Inflammatory macrophage treated with lipopolysaccharide for 4 hours (primary cell): ENCODE results near the gene PARD6B.
"Not testable (repeated sequence)": the region's sequence is repeated elsewhere in the genome, so short reads cannot be mapped to it uniquely, and the experiment has no call there.

Experiments
- DNase-seq: peaks from one replicate; pipeline ENCODE4 v3.0.0-alpha.2; 2020

Gene PARD6B

DNA sequence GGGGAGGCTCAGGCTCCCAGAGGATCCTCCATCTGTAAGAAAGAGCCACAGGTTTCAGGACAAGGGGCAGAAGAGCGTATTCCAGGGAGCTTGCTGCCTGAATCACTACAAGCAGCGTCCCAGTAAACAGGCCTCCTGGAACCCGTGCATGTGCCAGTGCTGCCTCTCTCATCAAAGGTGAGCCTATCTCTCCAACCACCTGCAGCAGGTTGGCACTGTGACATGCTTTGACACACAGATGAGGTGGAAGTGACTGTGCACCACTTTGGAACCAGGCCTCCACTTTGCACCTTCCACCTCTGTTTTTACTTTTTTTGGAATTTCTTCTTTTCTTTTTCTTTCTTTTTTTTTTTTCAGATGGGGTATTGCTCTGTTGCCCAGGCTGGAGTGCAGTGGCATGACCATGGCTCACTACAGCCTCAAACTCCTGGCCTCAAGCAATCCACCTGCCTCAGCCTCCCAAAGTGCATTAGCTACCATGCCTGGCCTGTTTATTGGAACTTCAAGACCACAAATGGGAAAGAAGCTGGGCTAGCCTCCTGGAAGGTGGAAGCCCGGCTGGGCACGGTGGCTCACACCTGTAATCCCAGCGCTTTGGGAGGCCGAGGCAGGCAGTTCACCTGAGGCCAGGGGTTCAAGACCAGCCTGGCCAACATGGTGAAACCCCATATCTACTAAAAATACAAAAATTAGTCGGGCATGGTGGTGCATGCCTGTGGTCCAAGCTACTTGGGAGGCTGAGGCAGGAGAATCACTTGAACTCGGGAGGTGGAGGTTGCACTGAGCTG, 27.5 kb upstream of the PARD6B start:
- not testable (repeated sequence) for DNase-seq

DNA sequence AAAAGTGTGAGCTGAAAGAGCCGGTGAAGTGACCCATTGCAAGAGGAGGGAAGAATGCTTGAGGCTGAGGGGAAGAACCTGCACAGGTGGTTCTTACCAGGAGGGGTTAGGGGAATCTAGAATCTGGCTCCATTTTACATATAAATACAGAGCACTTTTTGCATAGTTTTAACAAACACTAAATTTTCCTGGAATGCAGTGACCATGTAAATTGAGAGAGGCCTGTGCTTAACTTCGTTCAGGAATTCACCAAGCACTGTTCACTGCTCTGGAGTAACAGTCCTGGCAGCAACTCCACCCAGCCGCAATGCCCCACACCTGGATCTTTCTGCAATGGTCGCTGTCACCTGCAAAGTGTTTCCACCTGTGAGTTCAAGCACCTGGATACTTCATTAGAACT, 26.9 kb upstream of the PARD6B start:
- DNase-seq: no peak

DNA sequence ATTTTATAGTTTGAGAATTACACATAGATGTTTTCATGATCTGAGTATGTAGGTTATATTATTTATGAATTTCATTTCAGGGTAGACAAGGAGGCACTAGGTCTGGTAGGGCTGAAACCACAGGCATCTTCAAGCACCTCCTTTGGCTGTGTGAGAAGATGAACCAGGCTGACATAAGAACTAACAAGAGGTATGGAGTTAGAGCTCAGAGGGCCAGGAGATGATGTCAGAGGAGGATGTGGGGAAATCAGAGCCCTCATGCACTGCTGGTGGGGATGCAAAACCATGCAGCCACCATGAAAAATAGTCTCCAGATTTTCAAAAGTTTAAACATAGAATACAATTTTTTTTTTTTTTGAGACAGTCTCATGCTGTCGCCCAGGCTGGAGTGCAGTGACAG, 26.4 kb upstream of the PARD6B start:
- no peak for DNase-seq

DNA sequence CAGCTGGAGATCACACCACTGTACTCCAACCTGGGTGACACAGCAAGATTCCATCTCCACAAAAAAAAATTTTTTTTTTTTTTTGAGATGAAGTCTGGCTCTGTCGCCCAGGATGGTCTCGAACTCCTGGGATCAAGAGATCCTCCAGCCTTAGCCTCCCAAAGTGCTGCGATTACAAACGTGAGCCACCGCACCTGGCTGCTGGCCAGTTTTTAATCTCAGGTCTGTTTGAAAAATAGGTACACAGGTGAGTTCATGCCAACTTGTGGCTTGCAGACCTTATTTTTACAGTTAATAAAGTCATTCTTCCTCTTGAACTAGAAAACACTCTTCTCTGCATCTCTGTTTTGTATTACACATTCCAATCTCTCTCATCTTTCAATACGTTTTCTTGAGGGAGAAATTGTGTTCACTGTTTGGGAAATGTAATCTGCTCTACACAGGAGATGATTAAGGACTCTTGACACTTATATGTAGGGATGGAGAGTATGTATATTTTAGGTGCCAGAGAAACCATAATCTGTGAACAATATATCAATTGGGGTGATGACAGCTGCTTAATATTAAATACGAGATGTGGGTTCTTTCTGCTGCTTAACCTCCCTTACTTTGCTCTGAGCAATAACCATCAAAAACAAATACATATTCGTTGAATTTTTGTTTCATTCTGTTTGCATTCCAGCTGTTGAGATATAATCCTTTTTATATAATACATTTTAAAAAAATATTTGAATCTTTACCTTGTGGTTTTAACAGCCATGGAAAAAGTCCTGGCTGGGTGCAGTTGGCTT, 22.3 kb upstream of the PARD6B start:
- DNase-seq: no peak

DNA sequence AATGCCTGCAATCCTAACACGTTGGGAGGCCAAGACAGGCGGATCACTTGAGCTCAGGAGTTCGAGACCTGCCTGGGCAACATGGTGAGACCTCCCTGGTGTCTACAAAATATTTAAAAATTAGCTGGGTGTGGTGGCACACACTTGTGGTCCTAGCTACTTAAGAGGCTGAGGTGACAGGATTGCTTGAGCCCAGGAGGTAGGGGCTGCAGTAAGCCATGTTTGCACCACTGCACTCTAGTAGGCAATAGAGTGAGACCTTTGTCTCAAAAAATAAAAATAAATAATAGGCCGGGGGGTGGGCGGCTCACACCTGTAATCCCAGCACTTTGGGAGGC, 21.8 kb upstream of the PARD6B start:
- DNase-seq: no peak

DNA sequence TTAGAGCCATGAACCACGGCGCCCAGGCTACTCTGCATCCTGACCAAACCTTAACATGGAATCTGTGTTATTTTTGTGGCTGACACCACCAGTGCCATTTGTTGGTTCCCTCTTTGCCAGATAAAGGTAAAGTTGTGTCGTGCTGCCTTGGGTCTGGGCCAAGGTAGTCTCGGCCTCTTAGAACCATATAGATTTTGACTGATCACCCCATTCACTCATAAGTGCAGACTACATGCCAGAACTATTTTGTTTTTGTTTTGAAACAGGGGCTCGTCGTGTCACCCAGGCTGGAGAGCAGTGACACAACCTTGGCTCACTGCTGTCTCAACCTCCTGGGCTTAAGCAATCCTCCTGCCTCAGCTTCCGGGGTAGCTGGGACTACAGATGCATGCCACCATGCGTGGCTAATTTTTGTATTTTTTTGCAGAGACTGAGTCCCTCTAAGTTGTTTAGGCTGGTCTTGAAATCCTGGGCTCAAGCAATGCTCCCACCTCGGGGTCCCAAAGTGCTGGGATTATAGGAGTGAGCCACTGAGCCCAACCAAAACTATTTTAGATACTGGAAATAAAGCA, 20.8 kb upstream of the PARD6B start:
- DNase-seq: peak; percentile 31

DNA sequence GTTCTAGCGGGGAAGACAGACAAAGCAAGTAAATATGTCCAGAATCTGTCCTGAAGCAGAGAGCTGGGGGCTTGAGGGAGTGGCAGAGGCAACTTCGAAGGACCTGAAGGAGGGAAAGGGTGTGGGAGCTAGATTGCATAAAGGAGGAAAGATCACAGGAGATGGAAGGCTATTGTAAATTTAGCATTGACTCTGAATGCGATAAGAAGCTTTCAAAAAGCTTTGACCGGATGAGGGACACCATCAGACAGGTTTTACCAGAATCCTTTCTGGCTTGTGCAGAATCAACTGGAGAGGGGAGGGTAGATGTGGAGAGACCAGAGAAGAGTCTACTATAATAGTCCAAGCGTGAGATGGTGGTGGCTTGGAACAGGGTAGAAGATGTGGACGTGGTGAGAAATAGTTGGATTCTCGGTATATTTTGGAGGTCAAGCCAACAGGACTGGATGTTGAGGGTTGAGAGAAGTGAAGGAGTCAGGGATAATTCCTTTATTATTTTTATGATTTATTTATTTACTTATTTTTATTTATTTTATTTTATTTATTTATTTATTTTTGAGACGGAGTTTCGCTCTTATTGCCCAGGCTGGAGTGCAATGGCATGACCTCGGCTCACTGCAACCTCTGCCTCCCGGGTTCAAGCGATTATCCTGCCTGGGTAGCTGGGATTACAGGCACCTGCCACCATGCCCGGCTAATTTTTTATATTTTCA, 20.1 kb upstream of the PARD6B start:
- DNase-seq: no peak

DNA sequence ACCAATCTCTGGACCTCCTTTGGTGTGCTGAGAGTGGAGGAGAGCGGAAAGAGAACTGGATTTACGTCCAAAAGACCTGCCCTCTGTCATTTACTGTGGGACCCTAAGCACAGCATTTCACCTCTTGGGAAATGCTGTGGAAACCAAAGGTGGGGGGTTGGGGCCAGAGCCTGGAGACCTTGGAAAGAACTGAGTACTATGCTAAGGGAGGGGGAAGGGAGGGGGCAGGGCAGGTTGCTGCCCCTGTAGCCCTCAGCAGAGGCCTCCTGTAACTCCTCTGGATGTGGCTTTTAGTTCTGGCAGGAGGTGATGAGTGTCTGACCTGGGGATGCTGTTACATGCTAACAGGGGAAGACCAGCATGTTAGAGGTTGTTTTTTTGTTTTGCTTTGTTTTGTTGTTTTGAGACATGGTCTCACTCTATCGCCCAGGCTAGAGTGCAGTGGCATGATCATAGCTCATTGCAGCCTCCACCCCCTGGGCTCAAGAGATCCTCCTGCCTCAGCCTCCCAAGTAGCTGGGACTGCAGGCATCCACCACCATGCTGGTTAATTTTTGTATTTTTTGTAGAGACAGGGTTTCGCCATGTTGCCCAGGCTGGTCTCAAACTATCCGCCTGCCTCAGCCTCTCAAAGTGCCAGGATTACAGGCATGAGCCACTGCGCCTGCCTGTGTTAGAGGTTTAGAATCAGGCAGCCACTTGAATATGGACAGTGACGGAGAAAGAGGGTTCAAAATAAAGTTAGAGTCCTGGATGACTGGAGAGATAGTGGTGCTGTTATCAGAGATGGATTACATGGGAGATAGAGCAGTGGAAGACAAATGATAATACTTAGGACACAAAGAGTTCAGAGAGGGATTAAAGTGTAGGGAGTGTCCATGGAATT, 18.4 kb upstream of the PARD6B start:
- no peak for DNase-seq

DNA sequence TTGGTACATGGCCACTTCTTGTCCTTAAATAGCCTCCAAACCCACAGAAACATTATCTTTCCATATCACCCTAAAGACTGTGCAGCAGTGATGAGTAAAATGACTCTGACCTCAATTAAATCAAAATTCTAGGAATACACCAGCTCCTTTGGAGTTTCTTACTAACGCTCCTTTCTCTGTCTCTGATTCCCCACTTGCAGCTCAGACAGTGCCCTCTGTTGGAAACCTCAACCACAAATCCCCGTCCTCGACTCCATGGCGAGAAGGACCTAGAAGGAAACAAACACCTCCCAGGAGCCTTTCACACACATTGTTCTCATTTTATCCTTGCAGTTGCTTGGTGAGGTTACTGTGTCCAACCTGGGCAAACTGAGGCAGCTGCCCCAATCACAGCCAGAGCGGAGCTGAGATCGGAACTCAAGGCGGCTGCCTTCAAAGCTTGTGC, 17.7 kb upstream of the PARD6B start:
- DNase-seq: no peak

DNA sequence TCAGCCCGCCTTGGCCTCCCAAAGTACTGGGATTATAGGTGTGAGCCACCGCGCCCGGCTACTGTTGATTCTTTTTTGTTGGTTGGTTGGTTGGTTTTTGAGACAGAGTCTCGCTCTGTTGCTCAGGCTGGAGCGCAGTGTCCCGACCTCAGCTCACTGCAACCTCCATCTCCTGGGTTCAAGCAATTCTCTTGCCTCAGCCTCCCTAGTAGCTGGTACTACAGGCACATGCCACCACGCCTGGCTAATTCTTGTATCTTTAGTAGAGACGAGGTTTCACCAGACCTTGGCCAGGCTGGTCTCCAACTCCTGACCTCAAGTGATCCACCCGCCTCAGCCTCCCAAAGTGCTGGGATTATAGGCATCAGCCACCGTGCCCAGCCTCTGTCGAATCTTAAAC, 17.0 kb upstream of the PARD6B start:
- DNase-seq: not testable (repeated sequence)

DNA sequence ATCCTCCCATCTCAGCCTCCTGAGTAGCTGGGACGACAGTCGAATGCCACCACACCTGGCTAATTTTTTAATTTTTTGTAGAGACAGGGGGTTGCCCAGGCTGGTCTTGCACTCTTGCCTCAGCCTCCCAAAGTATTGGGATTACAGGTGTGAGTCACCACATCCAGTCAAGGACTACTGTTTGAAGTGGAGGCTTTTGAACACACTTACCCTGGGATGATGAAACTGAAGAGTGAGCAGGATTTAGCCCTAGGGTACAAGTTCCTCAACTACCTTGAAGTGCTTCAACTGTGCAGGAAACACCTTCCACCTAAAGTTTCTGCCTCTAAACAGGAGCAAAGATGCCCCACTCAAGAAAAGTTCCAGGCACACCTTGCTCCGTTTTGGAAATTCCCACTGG, 15.7 kb upstream of the PARD6B start:
- DNase-seq: no peak

DNA sequence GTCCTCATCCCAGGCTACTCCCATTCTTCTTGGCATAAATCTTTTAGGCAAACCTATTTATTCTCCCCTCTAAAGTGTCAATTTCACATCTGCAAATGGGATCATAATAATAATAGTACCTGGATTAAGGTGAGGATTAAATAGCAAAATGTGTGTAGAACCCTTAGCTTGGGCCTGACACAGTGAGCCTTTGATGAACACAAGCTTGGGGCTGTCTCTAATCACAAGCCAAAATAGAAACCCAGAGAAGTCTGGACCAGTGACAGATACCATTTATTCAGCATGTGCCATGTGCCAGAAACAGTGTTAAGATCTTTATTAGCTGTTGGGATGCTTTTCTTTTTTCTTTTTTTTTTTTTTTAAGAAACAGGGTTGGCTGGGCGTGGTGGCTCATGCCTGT, 14.9 kb upstream of the PARD6B start:
- DNase-seq: no peak

DNA sequence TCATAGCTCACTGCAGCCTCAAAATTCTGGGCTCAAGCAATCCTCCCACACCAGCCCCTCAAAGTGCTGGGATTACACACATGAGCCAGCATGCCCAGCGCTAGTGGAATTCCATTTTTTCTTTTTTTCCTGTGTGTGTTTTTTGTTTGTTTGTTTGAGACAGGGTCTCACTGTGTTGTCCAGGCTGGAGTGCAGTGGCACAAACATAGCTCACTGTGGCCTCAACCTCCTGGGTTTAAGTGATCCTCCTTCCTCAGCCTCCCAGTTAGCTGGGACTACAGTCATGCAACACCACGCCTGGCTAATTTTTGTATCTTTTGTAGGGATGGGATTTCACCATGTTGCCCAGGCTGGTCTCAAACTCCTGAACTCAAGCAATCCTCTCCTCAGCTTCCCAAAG, 14.1 kb upstream of the PARD6B start:
- DNase-seq: no peak

DNA sequence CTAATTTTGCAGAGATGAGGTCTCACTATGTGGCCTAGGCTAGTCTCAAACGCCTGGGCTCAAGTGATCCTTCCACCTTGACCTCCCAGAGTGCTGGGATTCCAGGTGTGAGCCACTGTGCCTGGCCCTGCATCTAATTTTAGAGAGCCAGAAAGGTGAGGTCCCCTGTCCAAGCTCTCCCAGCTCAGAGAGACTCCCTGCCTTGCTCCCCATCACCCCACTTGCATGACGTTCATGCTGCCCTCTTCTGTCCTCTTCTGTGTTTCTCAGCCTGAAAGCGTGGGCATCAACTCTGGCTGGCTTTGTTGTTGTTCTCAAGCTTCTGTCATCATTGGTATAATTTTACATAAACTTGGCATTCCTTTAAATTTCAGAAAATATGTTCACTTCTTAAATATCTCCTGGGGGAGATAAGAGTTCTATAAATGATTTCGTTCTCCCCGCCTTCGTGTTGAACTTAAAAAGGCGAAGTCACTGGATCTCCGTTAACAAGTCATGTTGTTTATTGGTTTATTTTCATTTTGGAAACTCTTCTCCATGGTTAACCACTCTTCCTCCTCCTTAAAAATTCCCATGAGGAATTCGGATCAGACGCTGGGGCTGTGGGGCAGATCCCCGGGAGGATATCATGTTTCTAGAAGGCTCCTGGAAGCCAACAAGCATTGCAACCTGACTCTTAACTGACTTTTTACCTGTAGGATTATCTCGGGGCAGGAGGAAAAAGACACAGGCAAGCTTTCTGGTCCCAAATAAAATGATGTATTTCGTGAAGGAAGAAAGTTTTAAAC, 13.2 kb upstream of the PARD6B start:
- DNase-seq: no peak

DNA sequence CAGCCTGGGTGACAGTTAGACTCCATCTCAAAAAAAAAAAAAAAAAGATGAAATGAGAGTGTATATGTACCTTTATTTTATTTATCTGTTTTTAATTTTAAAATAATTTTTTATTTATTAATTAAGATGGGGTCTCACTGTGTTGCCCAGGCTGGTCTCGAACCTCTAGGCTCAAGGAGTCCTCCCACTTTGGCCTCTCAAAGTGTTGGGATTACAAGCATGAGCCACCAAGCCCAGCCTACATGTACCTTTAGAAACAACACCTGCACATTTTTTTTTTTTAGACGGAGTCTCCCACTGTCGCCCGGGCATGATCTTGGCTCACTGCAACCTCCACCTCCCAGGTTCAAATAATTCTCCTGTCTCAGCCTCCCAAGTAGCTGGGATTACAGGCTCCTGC, 12.1 kb upstream of the PARD6B start:
- DNase-seq: no peak

DNA sequence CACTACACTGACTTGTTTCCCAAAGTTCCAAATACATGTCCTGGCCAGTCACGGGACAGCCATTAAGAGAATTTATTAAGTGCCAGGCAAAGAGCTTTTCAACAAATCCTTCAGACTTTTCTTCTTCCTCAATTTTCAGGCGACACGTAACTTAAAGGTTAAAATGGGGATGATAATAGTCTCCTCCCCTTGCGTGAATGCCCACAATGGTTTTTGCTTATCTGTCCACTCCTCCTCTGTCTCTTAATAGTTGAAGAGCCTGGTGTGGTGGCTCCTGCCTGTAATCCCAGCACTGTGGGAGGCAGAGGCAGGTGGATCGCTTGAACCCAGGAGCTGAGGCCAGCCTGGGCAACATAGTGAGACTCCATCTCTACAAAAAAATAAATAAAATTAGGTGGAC, 11.4 kb upstream of the PARD6B start:
- DNase-seq: no peak

DNA sequence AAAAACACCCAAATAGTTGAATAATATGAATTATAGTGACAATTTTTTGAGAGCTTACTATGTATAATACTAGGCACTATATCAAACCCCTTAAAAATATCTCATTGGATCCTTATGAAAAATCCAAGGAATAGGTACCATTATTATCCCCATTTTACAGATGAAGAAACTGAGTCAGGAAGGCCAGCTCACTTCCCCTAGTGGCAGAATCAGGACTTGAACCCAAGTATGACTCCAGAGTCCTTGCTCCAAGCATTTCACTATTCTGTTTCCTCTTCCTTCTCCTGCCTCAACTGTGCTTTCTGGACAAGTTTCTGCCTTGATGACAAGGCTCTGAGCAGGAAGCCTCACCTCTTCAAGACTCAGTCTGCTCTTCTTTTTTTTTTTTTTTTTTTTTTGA, 10.8 kb upstream of the PARD6B start:
- no peak for DNase-seq

DNA sequence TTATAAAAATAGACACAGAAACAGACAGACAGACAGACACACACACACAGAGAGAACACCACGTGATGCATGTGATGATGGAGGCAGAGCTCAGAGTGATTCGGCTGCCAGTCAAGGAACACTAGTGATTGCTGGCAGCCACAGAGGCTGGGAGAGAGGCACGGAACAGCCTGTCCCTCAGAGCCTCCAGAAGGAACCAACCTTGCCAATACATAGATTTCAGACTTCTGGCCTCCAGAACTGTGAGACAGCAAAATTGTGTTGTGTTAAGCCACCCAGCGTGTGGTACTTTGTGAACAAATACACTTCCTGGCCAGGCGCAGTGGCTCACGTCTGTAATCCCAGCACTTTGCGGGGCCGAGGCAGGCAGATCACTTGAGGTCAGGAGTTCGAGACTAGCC, 9.5 kb upstream of the PARD6B start:
- no peak for DNase-seq

DNA sequence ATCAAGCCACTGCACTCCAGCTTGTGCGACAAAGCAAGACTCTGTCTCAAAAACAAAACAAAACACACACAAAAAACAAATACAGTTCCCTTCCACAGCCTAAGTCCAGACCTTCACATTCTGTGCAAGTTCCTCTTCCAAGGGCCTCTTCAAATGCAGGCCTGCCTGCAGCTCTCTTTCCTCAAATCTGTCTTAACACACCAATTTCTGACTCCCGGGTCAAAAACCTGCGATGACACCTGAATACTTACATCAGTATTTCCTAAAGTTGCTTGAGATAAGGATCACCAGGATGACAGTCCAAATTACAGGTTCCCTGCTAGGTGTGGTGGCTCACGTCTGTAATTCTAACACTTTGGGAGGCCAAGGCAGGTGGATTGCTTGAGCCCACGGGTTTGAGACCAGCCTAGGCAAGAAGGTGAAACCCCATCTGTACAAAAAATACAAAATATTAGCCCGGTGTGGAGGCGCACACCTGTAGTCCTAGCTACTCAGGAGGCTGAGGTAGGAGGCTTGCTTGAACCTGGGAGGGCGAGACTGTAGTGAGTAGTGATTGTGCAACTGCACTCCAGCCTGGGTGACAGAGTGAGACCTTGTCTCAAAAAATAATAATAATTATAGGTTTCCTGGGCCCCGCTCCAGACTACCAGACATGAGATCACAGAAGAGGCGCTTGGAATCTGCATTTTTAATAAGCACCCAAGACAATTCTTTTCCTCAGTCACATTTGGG, 8.8 kb upstream of the PARD6B start:
- peak; percentile 15 for DNase-seq

DNA sequence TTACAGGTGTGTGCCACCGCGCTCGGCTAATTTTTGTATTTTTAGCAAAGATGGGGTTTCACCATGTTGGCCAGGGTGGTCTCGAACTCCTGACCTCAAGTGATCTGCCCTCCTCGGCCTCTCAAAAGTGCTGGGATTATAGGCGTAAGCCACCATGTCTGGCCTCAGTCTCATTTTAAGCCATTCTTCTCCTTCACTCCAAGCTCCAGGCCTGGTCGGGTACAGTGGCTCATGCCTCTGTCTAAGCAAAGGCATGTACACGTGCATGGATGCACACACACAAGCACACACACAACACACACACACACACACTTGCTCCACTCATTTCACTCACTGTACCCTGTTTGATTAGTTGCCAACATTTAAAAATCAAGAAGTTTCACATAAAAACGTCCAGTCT, 7.7 kb upstream of the PARD6B start:
- no peak for DNase-seq
